ENCODE measurements around the gene ZDHHC5.

Gene ZDHHC5

GRCh38 chr11:57729479-57729878 lies 61.6 kb downstream of the ZDHHC5 start:
- ChIA-PET POLR2A (interaction anchor here (0.5 to 3.3 kb wide), 2 partner anchors 12 to 378 kb away, joined by 3 to 13 read pairs; partner anchors contain the start of gene SELENOH), CTCF (no interaction called here)
- DNase-seq (ENCODE audit: extremely low spot score) = no peak
- TF ChIP-seq CTBP1 (IDR thresholded peaks at IDR 0.05; ENCODE audit: borderline replicate concordance) (no peak), L3MBTL2 (conservative IDR thresholded peaks at IDR 0.05) (no peak), BHLHE40 (IDR thresholded peaks at IDR 0.05; ENCODE audit: borderline replicate concordance) (no peak), HDGF (IDR thresholded peaks at IDR 0.05; ENCODE audit: borderline replicate concordance) (no peak), ZNF384 (IDR thresholded peaks at IDR 0.05) (no peak), FOXA1 (IDR thresholded peaks at IDR 0.05) (no peak), ARNT (IDR thresholded peaks at IDR 0.05) (no peak), SP1 (IDR thresholded peaks at IDR 0.05) (no peak), ELF4 (IDR thresholded peaks at IDR 0.05) (no peak)

GRCh38 chr11:57732661-57733060 lies 64.7 kb downstream of the ZDHHC5 start:
- no peak for DNase-seq (ENCODE audit: extremely low spot score)
- TF ChIP-seq CTBP1 (IDR thresholded peaks at IDR 0.05; ENCODE audit: borderline replicate concordance) (no peak), FOXA1 (IDR thresholded peaks at IDR 0.05) (no peak), SUZ12 (IDR thresholded peaks at IDR 0.05) (no peak), ARNT (IDR thresholded peaks at IDR 0.05) (no peak), FOXK2 (IDR thresholded peaks at IDR 0.05) (no peak), LEF1 (IDR thresholded peaks at IDR 0.05; ENCODE audit: borderline replicate concordance) (no peak), PKNOX1 (IDR thresholded peaks at IDR 0.05) (no peak), SP1 (IDR thresholded peaks at IDR 0.05) (no peak), BHLHE40 (IDR thresholded peaks at IDR 0.05; ENCODE audit: borderline replicate concordance) (no peak), ZNF384 (IDR thresholded peaks at IDR 0.05) (no peak)
- POLR2A ChIA-PET = interaction anchor here (0.9 kb wide), 1 partner anchor 9 kb away, joined by 3 read pairs; the partner anchor contains the start of gene SELENOH
- CTCF ChIA-PET = no interaction called here

- no peak for DNase-seq (ENCODE audit: extremely low spot score)
- ChIA-PET CTCF (no interaction called here), POLR2A (no interaction called here)
- TF ChIP-seq NFRKB (IDR thresholded peaks at IDR 0.05) (no peak), ARNT (IDR thresholded peaks at IDR 0.05) (no peak), FOXA1 (IDR thresholded peaks at IDR 0.05) (no peak), SP1 (IDR thresholded peaks at IDR 0.05) (no peak), PKNOX1 (IDR thresholded peaks at IDR 0.05) (no peak), SUZ12 (IDR thresholded peaks at IDR 0.05) (no peak), L3MBTL2 (conservative IDR thresholded peaks at IDR 0.05) (no peak), LEF1 (IDR thresholded peaks at IDR 0.05; ENCODE audit: borderline replicate concordance) (no peak), FOXK2 (IDR thresholded peaks at IDR 0.05) (no peak), BHLHE40 (IDR thresholded peaks at IDR 0.05; ENCODE audit: borderline replicate concordance) (no peak), TARDBP (IDR thresholded peaks at IDR 0.05) (no peak), ELF4 (IDR thresholded peaks at IDR 0.05) (no peak), FOXM1 (IDR thresholded peaks at IDR 0.05; ENCODE audit: borderline replicate concordance) (no peak), ZNF384 (IDR thresholded peaks at IDR 0.05) (no peak), CTBP1 (IDR thresholded peaks at IDR 0.05; ENCODE audit: borderline replicate concordance) (no peak)
Observed at GRCh38 chr11:57735619-57736298, 67.8 kb downstream of the ZDHHC5 start.

- ChIA-PET POLR2A (interaction anchor here (0.6 to 2.4 kb wide), 19 partner anchors 9 to 102 kb away, joined by 3 to 20 read pairs (median 5); partner anchors contain the start of genes BTBD18, CTNND1, MED19 and TMX2), CTCF (interaction anchor here (0.6 to 1.8 kb wide), 3 partner anchors 10 to 59 kb away, joined by 4 to 6 read pairs (median 4); partner anchors contain the start of gene BTBD18)
- DNase-seq (ENCODE audit: extremely low spot score) = peak; percentile 95
- peak; percentile 17; the same call in 1 of the 2 replicates for TF ChIP-seq PKNOX1 (IDR thresholded peaks at IDR 0.05)
- TF ChIP-seq ELF4 (IDR thresholded peaks at IDR 0.05) = peak; percentile 79
- no peak for TF ChIP-seq ZNF384 (IDR thresholded peaks at IDR 0.05)
- no peak for TF ChIP-seq TARDBP (IDR thresholded peaks at IDR 0.05)
- peak; percentile 90 for TF ChIP-seq CTBP1 (IDR thresholded peaks at IDR 0.05; ENCODE audit: borderline replicate concordance)
- no peak for TF ChIP-seq BHLHE40 (IDR thresholded peaks at IDR 0.05; ENCODE audit: borderline replicate concordance)
- no peak for TF ChIP-seq ARNT (IDR thresholded peaks at IDR 0.05)
- TF ChIP-seq FOXA1 (IDR thresholded peaks at IDR 0.05) = no peak
- TF ChIP-seq LEF1 (IDR thresholded peaks at IDR 0.05; ENCODE audit: borderline replicate concordance) = no peak
- TF ChIP-seq L3MBTL2 (conservative IDR thresholded peaks at IDR 0.05) = peak; percentile 82
- TF ChIP-seq SUZ12 (IDR thresholded peaks at IDR 0.05) = no peak
- TF ChIP-seq FOXM1 (IDR thresholded peaks at IDR 0.05; ENCODE audit: borderline replicate concordance) = no peak; the same call in 1 of the 2 replicates
- TF ChIP-seq NFRKB (IDR thresholded peaks at IDR 0.05) = no peak
- TF ChIP-seq FOXK2 (IDR thresholded peaks at IDR 0.05) = no peak
Observed at GRCh38 chr11:57741132-57742086, 73.5 kb downstream of the ZDHHC5 start, which contains the start of gene SELENOH. TSS of gene SELENOH (plus strand) at chr11:57741491. CDS start at chr11:57741596, 105 bp downstream.

- DNase-seq (ENCODE audit: extremely low spot score) = no peak
- ChIA-PET POLR2A (interaction anchor here (1.1 to 2.4 kb wide), 14 partner anchors 9 to 84 kb away, joined by 3 to 20 read pairs (median 7); partner anchors contain the start of genes BTBD18, CTNND1, MED19 and TMX2), CTCF (interaction anchor here (0.6 to 1.8 kb wide), 2 partner anchors 9 to 39 kb away, joined by 4 to 6 read pairs; partner anchors contain the start of gene BTBD18)
- TF ChIP-seq NFRKB (IDR thresholded peaks at IDR 0.05) (no peak), SP1 (IDR thresholded peaks at IDR 0.05) (no peak), FOXA1 (IDR thresholded peaks at IDR 0.05) (no peak), L3MBTL2 (conservative IDR thresholded peaks at IDR 0.05) (no peak), ELF4 (IDR thresholded peaks at IDR 0.05) (no peak), FOXM1 (IDR thresholded peaks at IDR 0.05; ENCODE audit: borderline replicate concordance) (no peak), BHLHE40 (IDR thresholded peaks at IDR 0.05; ENCODE audit: borderline replicate concordance) (no peak), SUZ12 (IDR thresholded peaks at IDR 0.05) (no peak), ZNF384 (IDR thresholded peaks at IDR 0.05) (no peak), PKNOX1 (IDR thresholded peaks at IDR 0.05) (no peak), FOXK2 (IDR thresholded peaks at IDR 0.05) (no peak), TARDBP (IDR thresholded peaks at IDR 0.05) (no peak), HDGF (IDR thresholded peaks at IDR 0.05; ENCODE audit: borderline replicate concordance) (no peak), ARNT (IDR thresholded peaks at IDR 0.05) (no peak), CTBP1 (IDR thresholded peaks at IDR 0.05; ENCODE audit: borderline replicate concordance) (no peak), LEF1 (IDR thresholded peaks at IDR 0.05; ENCODE audit: borderline replicate concordance) (no peak)
Observed at GRCh38 chr11:57742087-57742452, 74.2 kb downstream of the ZDHHC5 start.

All from HEK293T (cell line).